Mesendoderm (in vitro differentiated cells): ENCODE results near the gene CREB3L2.
"Not testable (repeated sequence)": the region's sequence is repeated elsewhere in the genome, so short reads cannot be mapped to it uniquely, and the experiment has no call there.

Experiments used
- DNase-seq: peaks from one replicate; pipeline ENCODE4 v3.0.0; 2013
- H2AK5ac ChIP-seq: 2 replicates; pipeline ENCODE4 v1.6.1; 2013; ENCODE audit warnings: low read length, inconsistent platforms
- H2BK120ac ChIP-seq: 2 replicates; pipeline ENCODE4 v1.6.1; 2013; ENCODE audit warnings: low read depth, mild to moderate bottlenecking, low read length, moderate library complexity, mixed read lengths
- H2BK15ac ChIP-seq: replicated peaks from 2 replicates; pipeline ENCODE4 v1.6.1; 2013; ENCODE audit warnings: low read depth, mild to moderate bottlenecking, moderate library complexity
- H2BK5ac ChIP-seq: 2 replicates; pipeline ENCODE4 v1.6.1; 2013; ENCODE audit warnings: low read length, inconsistent platforms
- H3K18ac ChIP-seq: 2 replicates; pipeline ENCODE4 v1.6.1; 2013; ENCODE audit warnings: mild to moderate bottlenecking, low read length, mixed read lengths
- H3K23ac ChIP-seq: one replicate; pipeline ENCODE4 v1.6.1; 2013; ENCODE audit warnings: low read length
- H3K27ac ChIP-seq: 2 replicates; pipeline ENCODE4 v1.5.1; 2013; ENCODE audit warnings: low read depth, mild to moderate bottlenecking, inconsistent platforms, low read length, moderate library complexity
- H3K27me3 ChIP-seq: 2 replicates; pipeline ENCODE4 v1.6.1; 2013; ENCODE audit warnings: low read length, control low read depth, mild to moderate bottlenecking, inconsistent platforms; ENCODE audit not compliant: insufficient read depth, poor library complexity
- H3K36me3 ChIP-seq: 2 replicates; pipeline ENCODE4 v1.6.1; 2013; ENCODE audit warnings: low read length, inconsistent platforms; ENCODE audit not compliant: control insufficient read depth, insufficient read depth
- H3K4ac ChIP-seq: one replicate; pipeline ENCODE4 v1.6.1; 2013; ENCODE audit warnings: low read depth, mild to moderate bottlenecking, low read length, moderate library complexity
- H3K4me1 ChIP-seq: 2 replicates; pipeline ENCODE4 v1.6.1; 2013; ENCODE audit warnings: low read depth, low read length, inconsistent platforms; ENCODE audit not compliant: control insufficient read depth
- H3K4me2 ChIP-seq: 2 replicates; pipeline ENCODE4 v1.6.1; 2013; ENCODE audit warnings: low read length
- H3K4me3 ChIP-seq: 2 replicates; pipeline ENCODE4 v1.5.1; 2013; ENCODE audit warnings: mild to moderate bottlenecking, low read length
- H3K56ac ChIP-seq: one replicate; pipeline ENCODE4 v1.6.1; 2013; ENCODE audit warnings: low read length
- H3K79me1 ChIP-seq: 2 replicates; pipeline ENCODE4 v1.6.1; 2013; ENCODE audit warnings: low read length, inconsistent platforms
- H3K79me2 ChIP-seq: 2 replicates; pipeline ENCODE4 v1.6.1; 2013; ENCODE audit warnings: mild to moderate bottlenecking, low read length; ENCODE audit not compliant: control insufficient read depth, insufficient read depth
- H3K9ac ChIP-seq: 2 replicates; pipeline ENCODE4 v1.6.1; 2013; ENCODE audit warnings: low read length, inconsistent platforms
- H4K5ac ChIP-seq: one replicate; pipeline ENCODE4 v1.6.1; 2013; ENCODE audit warnings: low read length
- H4K8ac ChIP-seq: one replicate; pipeline ENCODE4 v1.6.1; 2013; ENCODE audit warnings: low read depth, mild to moderate bottlenecking, control low read depth, low read length, moderate library complexity
- WGBS: extraction: QIAGEN DNeasy Blood & Tissue Kit; methylation state at CpG from one replicate; pipeline ENCODE4 v1.1.7; 2013; ENCODE audit warnings: low lambda C conversion rate, missing lambda C conversion rate; ENCODE audit not compliant: insufficient coverage; ENCODE audit errors: extremely low coverage; 5-methylcytosine and 5-hydroxymethylcytosine counted together

Gene CREB3L2

GRCh38 chr7:138021889-138022288, 20.0 kb upstream of the CREB3L2 start:
- no peak overlapping the region for H4K5ac ChIP-seq
- no peak overlapping the region for H2BK15ac ChIP-seq
- H2AK5ac ChIP-seq, result no peak overlapping the region
- peaks cover 1% of the 10 kb centered on the region for H3K4me1 ChIP-seq
- WGBS, result no CpG with 5 or more reads among the region's 6 CpGs
- DNase-seq, result no peak
- H3K4ac ChIP-seq, result peak overlapping the region; percentile 91
- H3K4me2 ChIP-seq, result no peak overlapping the region
- H3K23ac ChIP-seq, result no peak overlapping the region
- no peak overlapping the region for H3K4me3 ChIP-seq
- no peak overlapping the region for H3K56ac ChIP-seq
- H3K79me1 ChIP-seq, result no peaks in the 10 kb centered on the region
- no peak overlapping the region for H3K9ac ChIP-seq
- no peak overlapping the region for H2BK120ac ChIP-seq
- H3K36me3 ChIP-seq, result no peaks in the 10 kb centered on the region
- H2BK5ac ChIP-seq, result no peak overlapping the region
- no peak overlapping the region for H3K27ac ChIP-seq
- peak overlapping the region; percentile 60 for H3K18ac ChIP-seq
- no peaks in the 10 kb centered on the region for H3K27me3 ChIP-seq
- no peak overlapping the region for H4K8ac ChIP-seq
- no peaks in the 10 kb centered on the region for H3K79me2 ChIP-seq

- WGBS, result no CpG with 5 or more reads among the region's 1 CpG
- Histone ChIP-seq H3K4ac (peak overlapping the region; percentile 70), H3K4me1 (peaks cover 9% of the 10 kb centered on the region), H3K9ac (no peak overlapping the region), H3K36me3 (no peaks in the 10 kb centered on the region), H3K27ac (no peak overlapping the region), H3K4me3 (no peak overlapping the region), H2AK5ac (no peak overlapping the region), H3K79me1 (no peaks in the 10 kb centered on the region), H3K79me2 (no peaks in the 10 kb centered on the region), H2BK5ac (peak overlapping the region; percentile 86), H2BK15ac (peak overlapping the region; percentile 93), H4K8ac (no peak overlapping the region), H3K56ac (peak overlapping the region; percentile 53), H3K18ac (no peak overlapping the region), H3K23ac (peak overlapping the region; percentile 53), H3K27me3 (no peaks in the 10 kb centered on the region), H3K4me2 (no peak overlapping the region), H2BK120ac (no peak overlapping the region), H4K5ac (peak overlapping the region; percentile 52)
- no peak for DNase-seq
Measured at GRCh38 chr7:138017992-138018391, 16.1 kb upstream of the CREB3L2 start.

- WGBS, result no CpG with 5 or more reads among the region's 5 CpGs
Measured at GRCh38 chr7:138015096-138015495, 13.2 kb upstream of the CREB3L2 start.

GRCh38 chr7:138014686-138015085, 12.8 kb upstream of the CREB3L2 start:
- Histone ChIP-seq H3K4me3 (no peak overlapping the region), H3K56ac (no peak overlapping the region), H2BK120ac (no peak overlapping the region), H3K18ac (peak overlapping the region; percentile 97), H4K5ac (no peak overlapping the region), H3K23ac (no peak overlapping the region), H3K4me1 (peaks cover 9% of the 10 kb centered on the region), H3K4ac (peak overlapping the region; percentile 94), H3K27me3 (no peaks in the 10 kb centered on the region), H2BK15ac (no peak overlapping the region), H3K27ac (peak overlapping the region; percentile 98), H2AK5ac (no peak overlapping the region), H3K79me2 (no peaks in the 10 kb centered on the region), H3K79me1 (no peaks in the 10 kb centered on the region), H2BK5ac (peak overlapping the region; percentile 99), H4K8ac (no peak overlapping the region), H3K9ac (no peak overlapping the region), H3K36me3 (no peaks in the 10 kb centered on the region), H3K4me2 (no peak overlapping the region)
- DNase-seq, result peak; percentile 97
- WGBS, result no CpG with 5 or more reads among the region's 1 CpG

More at GRCh38 chr7:138015096-138015495, 13.2 kb upstream of the CREB3L2 start:
- Histone ChIP-seq H3K79me1 (no peaks in the 10 kb centered on the region), H3K56ac (peak overlapping the region; percentile 88), H2BK15ac (no peak overlapping the region), H3K23ac (peak overlapping the region; percentile 29), H2BK5ac (peak overlapping the region; percentile 99), H3K4me3 (no peak overlapping the region), H3K27me3 (no peaks in the 10 kb centered on the region), H3K18ac (peak overlapping the region; percentile 97), H3K4me2 (no peak overlapping the region), H3K27ac (peak overlapping the region; percentile 95), H3K9ac (peak overlapping the region; percentile 60), H2BK120ac (peak overlapping the region; percentile 100), H3K4me1 (peaks cover 9% of the 10 kb centered on the region), H2AK5ac (peak overlapping the region; percentile 96), H3K36me3 (no peaks in the 10 kb centered on the region), H4K8ac (peak overlapping the region; percentile 7), H3K4ac (peak overlapping the region; percentile 94), H3K79me2 (no peaks in the 10 kb centered on the region), H4K5ac (peak overlapping the region; percentile 88)
- DNase-seq, result no peak

GRCh38 chr7:138014201-138014600, 12.3 kb upstream of the CREB3L2 start:
- Histone ChIP-seq H3K18ac (peak overlapping the region; percentile 92), H3K23ac (peak overlapping the region; percentile 30), H3K4ac (peak overlapping the region; percentile 94), H2BK5ac (peak overlapping the region; percentile 91), H3K27ac (peak overlapping the region; percentile 98), H3K56ac (peak overlapping the region; percentile 77), H2BK120ac (peak overlapping the region; percentile 96)
- not testable (repeated sequence) for H3K36me3 ChIP-seq, H2BK15ac ChIP-seq, H3K4me2 ChIP-seq, H3K79me2 ChIP-seq, H3K9ac ChIP-seq, H4K8ac ChIP-seq, H3K4me1 ChIP-seq, H3K79me1 ChIP-seq, H2AK5ac ChIP-seq, H3K4me3 ChIP-seq, H3K27me3 ChIP-seq, H4K5ac ChIP-seq
- WGBS, result no CpG with 5 or more reads among the region's 4 CpGs
- DNase-seq, result peak; percentile 81

- H3K4me3 ChIP-seq, result no peak overlapping the region
- no peak for DNase-seq
- no peaks in the 10 kb centered on the region for H3K27me3 ChIP-seq
- H3K56ac ChIP-seq, result peak overlapping the region; percentile 37
- H2AK5ac ChIP-seq, result peak overlapping the region; percentile 84
- no peaks in the 10 kb centered on the region for H3K36me3 ChIP-seq
- no peak overlapping the region for H4K8ac ChIP-seq
- H3K4me2 ChIP-seq, result no peak overlapping the region
- peak overlapping the region; percentile 39 for H3K18ac ChIP-seq
- no peak overlapping the region for H3K23ac ChIP-seq
- H2BK5ac ChIP-seq, result peak overlapping the region; percentile 5
- no peak overlapping the region for H3K4ac ChIP-seq
- no peaks in the 10 kb centered on the region for H3K79me2 ChIP-seq
- no peak overlapping the region for H2BK15ac ChIP-seq
- no CpG with 5 or more reads among the region's 1 CpG for WGBS
- no peaks in the 10 kb centered on the region for H3K4me1 ChIP-seq
- no peak overlapping the region for H3K9ac ChIP-seq
- H3K27ac ChIP-seq, result no peak overlapping the region
- H4K5ac ChIP-seq, result no peak overlapping the region
- H3K79me1 ChIP-seq, result no peaks in the 10 kb centered on the region
- H2BK120ac ChIP-seq, result peak overlapping the region; percentile 15
Measured at GRCh38 chr7:138009350-138009653, 7.4 kb upstream of the CREB3L2 start.
